NCI-H446 (cell line): ENCODE measurements around the gene BBS1.
"Not testable (repeated sequence)": the region's sequence is repeated elsewhere in the genome, so short reads cannot be mapped to it uniquely, and the experiment has no call there.

Experiments used
- DNase-seq, 2 experiments: peaks; one replicate each; lab custom pipeline; 2025; lab: John Stamatoyannopoulos, UW

The BBS1 gene

GRCh38 chr11:66579017-66579606 lies 68.7 kb downstream of the BBS1 start:
- peak; percentile 47 to 77 for DNase-seq

- no peak for DNase-seq
Observed at GRCh38 chr11:66580803-66581202, 70.4 kb downstream of the BBS1 start.

- no peak for DNase-seq
Observed at GRCh38 chr11:66581261-66581660, 70.8 kb downstream of the BBS1 start.

- not testable (repeated sequence) for DNase-seq
Observed at GRCh38 chr11:66582565-66583147, 72.2 kb downstream of the BBS1 start.
